ENCODE data around the gene DENND4C.

DNA sequence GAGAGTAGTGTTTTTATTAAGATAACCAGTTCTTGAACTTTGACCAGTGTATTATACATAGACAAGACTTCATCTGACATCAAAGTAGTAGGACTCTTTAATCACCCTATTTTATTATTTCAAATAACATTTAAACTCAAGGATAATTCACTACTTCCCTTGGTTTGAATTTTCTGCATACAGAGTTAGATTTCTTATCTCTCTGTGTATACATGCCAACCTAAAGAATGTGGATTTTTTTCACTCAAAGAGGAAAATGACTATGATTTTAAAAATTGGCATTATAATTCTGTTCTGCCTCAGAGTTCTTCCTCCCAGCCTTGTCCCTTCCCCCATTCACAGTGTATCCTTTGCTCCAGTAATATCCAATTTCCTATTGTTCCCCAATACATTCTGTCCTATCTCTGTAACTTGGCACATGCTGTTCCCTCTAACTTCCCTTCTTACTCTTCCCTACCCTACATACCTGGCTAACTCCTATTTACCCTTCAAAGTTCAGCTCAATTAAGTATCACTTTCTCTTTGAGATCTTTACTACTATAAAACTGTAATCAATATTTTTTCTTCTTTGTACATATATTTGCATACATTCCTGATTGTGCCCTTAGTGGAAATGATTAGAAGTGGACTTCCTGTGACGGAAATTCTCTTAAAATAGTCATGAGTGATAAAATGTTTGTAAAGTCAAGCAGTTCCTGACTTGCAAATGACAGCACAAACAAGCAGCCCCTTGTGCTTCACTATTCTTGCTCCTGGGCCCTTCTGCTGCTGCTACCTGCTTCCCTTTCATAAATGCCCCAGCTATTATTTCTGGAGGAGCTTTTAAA, 38.1 kb upstream of the DENND4C start:
- TF ChIP-seq CTCF (IDR thresholded peaks at IDR 0.05; ENCODE audit: low read length): no peak
- TF ChIP-seq EZH2phosphoT487 (IDR thresholded peaks at IDR 0.05; ENCODE audit: low read length): no peak
